Stimulated activated naive CD4-positive, alpha-beta T cell (primary cell): Measurements from ENCODE around the gene HOXC6.

Source experiments
- DNase-seq, 6 experiments: peaks; one replicate each; lab custom pipeline; 2025; lab: John Stamatoyannopoulos, UW

HOXC6 gene

DNA sequence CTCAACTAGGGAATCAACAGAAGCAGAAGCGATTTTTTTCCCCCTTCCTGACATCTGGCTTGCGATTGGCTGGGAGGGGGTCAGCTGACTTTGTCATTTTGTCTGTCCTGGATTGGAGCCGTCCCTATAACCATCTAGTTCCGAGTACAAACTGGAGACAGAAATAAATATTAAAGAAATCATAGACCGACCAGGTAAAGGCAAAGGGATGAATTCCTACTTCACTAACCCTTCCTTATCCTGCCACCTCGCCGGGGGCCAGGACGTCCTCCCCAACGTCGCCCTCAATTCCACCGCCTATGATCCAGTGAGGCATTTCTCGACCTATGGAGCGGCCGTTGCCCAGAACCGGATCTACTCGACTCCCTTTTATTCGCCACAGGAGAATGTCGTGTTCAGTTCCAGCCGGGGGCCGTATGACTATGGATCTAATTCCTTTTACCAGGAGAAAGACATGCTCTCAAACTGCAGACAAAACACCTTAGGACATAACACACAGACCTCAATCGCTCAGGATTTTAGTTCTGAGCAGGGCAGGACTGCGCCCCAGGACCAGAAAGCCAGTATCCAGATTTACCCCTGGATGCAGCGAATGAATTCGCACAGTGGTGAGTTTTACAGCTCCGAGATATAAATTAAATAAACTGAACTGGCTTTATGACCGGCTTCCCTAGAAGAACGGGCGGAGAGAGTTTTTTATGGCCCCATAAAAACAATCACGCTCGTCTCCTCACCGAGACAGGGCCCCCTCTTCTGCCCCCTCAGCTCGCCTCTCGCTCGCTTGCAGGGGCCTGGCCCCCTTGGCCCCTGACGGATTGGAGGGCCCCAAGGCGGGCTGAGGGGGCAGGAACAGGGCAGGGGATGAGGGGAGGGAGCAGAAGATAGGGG lies at the start of gene HOXC6:
TSS of gene HOXC6 (plus strand) at position 127 of the 888 bp plus-strand sequence. CDS start at position 209, 82 bp downstream.
- DNase-seq = peak in 1 of 6 experiments; percentile 12

- no peak for DNase-seq
These were observed 49.5 kb upstream of the HOXC6 start for GRCh38 chr12:53978477-53979356.

- DNase-seq = no peak
These were observed 48.0 kb upstream of the HOXC6 start for GRCh38 chr12:53980104-53980801.

DNA sequence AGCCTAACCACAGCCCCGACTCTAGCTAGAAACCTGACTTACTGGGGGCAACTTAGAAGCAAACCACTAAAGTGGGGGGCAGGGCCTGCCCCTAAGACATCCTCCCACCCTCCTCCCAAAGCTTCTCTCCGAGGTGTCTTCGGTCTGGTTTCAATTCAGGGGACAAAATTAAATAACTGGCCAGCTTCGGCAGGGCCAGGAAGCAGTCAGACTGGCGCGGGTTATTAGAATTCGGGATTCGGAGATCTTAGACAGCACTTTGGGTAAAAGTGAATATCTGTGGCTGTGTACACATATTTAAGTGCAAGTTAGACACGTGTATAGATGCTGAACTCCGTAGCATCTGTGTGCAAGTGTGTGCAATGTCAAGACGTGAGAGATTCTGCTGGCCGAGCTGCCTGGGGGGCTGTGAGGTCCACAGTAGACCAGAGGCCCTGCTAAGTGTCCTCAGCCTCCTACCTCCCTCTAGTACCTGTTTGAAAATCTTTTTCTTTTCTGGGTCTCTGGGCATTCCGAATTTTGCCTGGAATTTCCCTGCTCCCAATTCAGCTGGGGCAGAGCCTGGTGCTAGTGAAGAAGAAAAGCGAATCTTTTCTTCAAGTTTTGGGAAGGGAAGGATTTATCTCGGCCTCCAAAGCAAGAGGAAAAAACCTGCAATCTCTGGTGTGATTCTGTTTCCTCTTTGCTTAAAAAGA lies 47.3 kb upstream of the HOXC6 start:
- DNase-seq = no peak

- DNase-seq = peak in 1 of 6 experiments; percentile 13
These were observed 46.3 kb upstream of the HOXC6 start for GRCh38 chr12:53981634-53982565.

- peak in 1 of 6 experiments; percentile 39 for DNase-seq
These were observed 45.3 kb upstream of the HOXC6 start for GRCh38 chr12:53982648-53983567.

- DNase-seq = peak in 1 of 6 experiments; percentile 39
These were observed 44.7 kb upstream of the HOXC6 start for GRCh38 chr12:53983568-53983949.

GRCh38 chr12:53983950-53984572 lies 44.2 kb upstream of the HOXC6 start:
- peak in 1 of 6 experiments; percentile 30 for DNase-seq

DNA sequence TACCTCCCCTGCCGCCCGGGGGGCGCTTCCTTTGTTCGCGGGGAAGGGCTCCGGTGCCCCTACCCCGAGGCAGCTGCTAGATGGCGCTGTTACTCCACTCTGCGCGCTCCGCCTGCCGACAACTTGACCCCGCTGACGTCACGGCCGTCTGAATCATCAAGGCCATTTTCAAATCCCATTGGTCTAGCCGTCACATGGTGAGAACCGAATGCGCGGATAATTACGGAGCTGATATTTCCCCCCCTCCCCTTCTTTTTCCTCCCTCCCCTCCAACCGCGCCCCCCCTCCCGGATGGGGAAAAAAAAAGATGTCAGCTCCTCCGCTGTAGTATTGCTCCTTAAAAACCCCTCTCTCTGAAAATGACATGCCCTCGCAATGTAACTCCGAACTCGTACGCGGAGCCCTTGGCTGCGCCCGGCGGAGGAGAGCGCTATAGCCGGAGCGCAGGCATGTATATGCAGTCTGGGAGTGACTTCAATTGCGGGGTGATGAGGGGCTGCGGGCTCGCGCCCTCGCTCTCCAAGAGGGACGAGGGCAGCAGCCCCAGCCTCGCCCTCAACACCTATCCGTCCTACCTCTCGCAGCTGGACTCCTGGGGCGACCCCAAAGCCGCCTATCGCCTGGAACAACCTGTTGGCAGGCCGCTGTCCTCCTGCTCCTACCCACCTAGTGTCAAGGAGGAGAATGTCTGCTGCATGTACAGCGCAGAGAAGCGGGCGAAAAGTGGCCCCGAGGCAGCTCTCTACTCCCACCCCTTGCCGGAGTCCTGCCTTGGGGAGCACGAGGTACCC lies 43.1 kb upstream of the HOXC6 start, which contains the start of gene HOXC10:
TSS of gene HOXC10 (plus strand) at position 246 of the 791 bp plus-strand sequence. CDS start at position 360, 114 bp downstream.
- peak in 5 of 6 experiments; percentile 33 to 60 (median 54) for DNase-seq

DNA sequence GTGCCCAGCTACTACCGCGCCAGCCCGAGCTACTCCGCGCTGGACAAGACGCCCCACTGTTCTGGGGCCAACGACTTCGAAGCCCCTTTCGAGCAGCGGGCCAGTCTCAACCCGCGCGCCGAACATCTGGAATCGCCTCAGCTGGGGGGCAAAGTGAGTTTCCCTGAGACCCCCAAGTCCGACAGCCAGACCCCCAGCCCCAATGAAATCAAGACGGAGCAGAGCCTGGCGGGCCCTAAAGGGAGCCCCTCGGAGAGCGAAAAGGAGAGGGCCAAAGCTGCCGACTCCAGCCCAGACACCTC lies 42.6 kb upstream of the HOXC6 start:
- DNase-seq = no peak

GRCh38 chr12:53985994-53986685 lies 42.1 kb upstream of the HOXC6 start:
- peak in 1 of 6 experiments; percentile 49 for DNase-seq

DNA sequence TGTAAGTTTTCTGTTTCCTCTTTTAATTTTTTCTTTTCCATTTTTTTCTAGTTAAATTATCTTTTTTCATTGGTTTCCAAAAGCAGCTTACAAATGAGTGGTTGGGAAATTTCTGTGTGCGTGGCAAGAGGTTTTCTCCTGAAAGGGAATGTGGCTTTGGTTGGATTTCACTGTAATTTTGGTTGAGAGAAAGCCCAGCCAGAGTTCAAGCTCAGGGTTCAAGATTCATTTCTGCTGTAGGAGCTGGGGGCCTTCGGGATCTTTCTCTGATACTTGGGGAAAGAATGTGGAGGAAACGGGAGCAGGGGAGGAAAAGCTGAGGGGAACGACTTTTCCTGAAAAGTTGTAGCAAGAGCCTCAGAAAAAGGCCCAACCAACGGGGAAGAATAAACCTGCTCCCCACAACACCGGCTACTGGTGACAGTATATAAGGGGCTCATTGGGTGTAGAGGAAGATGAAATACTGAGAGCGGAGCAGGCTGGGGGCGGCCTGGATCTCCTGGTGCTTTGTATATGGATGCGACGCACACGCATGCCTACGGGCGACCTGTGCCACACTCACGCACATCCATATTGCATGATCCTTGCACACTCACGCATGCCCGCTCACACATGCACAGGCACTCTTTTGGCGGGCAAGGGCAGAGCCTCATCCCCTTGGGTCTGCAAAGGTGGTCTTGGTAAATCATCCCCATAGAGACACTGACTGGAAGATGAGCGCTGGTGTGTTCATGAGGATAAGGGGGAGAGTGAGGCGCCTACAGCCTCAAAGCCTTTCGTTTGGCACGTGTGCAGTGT lies 41.4 kb upstream of the HOXC6 start:
- DNase-seq = no peak

- DNase-seq = no peak
These were observed 40.4 kb upstream of the HOXC6 start for GRCh38 chr12:53987787-53988230.

- no peak for DNase-seq
These were observed 39.6 kb upstream of the HOXC6 start for GRCh38 chr12:53988541-53989226.

GRCh38 chr12:53989227-53990113 lies 38.8 kb upstream of the HOXC6 start:
- DNase-seq = peak in 1 of 6 experiments; percentile 35
